ENCODE measurements around the gene ZDHHC7.

The ZDHHC7 gene

DNA sequence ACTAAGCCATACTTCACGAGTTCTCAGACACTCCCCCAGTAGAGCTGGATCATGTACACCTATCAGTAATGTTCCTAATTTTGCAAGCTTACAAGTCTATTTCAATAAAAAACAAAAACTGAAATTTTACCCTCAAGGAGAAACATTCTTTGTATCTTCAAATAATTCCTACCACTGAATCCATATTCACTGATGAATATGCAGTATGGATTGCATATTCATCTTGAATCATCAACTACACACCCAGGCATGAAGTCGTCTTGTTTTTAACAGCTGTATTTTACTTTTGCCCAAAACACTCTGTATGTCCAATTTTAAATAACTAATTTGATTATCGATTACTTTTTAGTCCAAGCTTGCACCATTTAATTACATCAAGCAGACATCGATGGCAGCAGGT is 31.8 kb downstream of the ZDHHC7 start:
- TF ChIP-seq ZFX (IDR thresholded peaks at IDR 0.05; ENCODE audit: borderline replicate concordance) (no peak), CTCF (IDR thresholded peaks at IDR 0.05) (no peak)
- H3K27ac ChIP-seq: no peak overlapping the region

- no peak overlapping the region for H3K27ac ChIP-seq
- TF ChIP-seq CTCF (IDR thresholded peaks at IDR 0.05) (no peak), ZFX (IDR thresholded peaks at IDR 0.05; ENCODE audit: borderline replicate concordance) (no peak)
Observed at GRCh38 chr16:84976644-84977400, 34.5 kb downstream of the ZDHHC7 start.

- TF ChIP-seq CTCF (IDR thresholded peaks at IDR 0.05) (no peak), ZFX (IDR thresholded peaks at IDR 0.05; ENCODE audit: borderline replicate concordance) (no peak)
- H3K27ac ChIP-seq: no peak overlapping the region
Observed at GRCh38 chr16:84975522-84975921, 35.8 kb downstream of the ZDHHC7 start.

DNA sequence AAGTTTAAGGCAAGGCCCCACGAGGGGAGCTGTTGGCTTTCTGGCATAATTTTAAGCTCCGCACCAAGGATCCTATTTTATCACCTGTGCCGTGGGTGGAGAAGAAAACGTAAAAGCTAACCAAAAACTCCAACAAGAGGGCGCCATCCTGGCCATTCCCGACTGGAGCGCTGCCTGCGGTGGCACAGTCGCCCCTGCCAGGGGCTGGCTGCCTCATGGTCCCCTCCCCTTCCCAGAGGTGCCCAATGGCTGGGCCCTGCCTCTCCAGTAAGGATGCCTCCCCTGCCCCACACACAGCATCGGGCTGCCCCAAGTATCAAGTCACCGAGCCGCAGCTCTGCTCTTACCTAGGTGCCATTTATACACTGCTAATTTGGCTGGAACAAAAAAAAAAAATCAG is 36.3 kb downstream of the ZDHHC7 start:
- TF ChIP-seq CTCF (IDR thresholded peaks at IDR 0.05) (no peak), ZFX (IDR thresholded peaks at IDR 0.05; ENCODE audit: borderline replicate concordance) (no peak)
- H3K27ac ChIP-seq: no peak overlapping the region

- no peak overlapping the region for H3K27ac ChIP-seq
- TF ChIP-seq ZFX (IDR thresholded peaks at IDR 0.05; ENCODE audit: borderline replicate concordance): no peak
- TF ChIP-seq CTCF (IDR thresholded peaks at IDR 0.05): no peak
Observed at GRCh38 chr16:84973776-84974523, 37.4 kb downstream of the ZDHHC7 start.

GRCh38 chr16:84973236-84973635 is 38.1 kb downstream of the ZDHHC7 start:
- TF ChIP-seq ZFX (IDR thresholded peaks at IDR 0.05; ENCODE audit: borderline replicate concordance): no peak
- no peak for TF ChIP-seq CTCF (IDR thresholded peaks at IDR 0.05)
- H3K27ac ChIP-seq: no peak overlapping the region
